GM21529 (cell line): ENCODE measurements around the gene PFKP.
A peak's percentile ranks its signal among the peaks of the same experiment; 100 is the strongest.
"Not testable (repeated sequence)": the region's sequence is repeated elsewhere in the genome, so short reads cannot be mapped to it uniquely, and the experiment has no call there.

Experiments
- ATAC-seq: cut with Tn5 transposase; IDR thresholded peaks from one replicate; pipeline ENCODE4 v1.9.1; 2021; ENCODE audit not compliant: unreplicated experiment

Gene PFKP

GRCh38 chr10:3095373-3096139 is 28.2 kb downstream of the PFKP start:
- ATAC-seq = peak; percentile 75

GRCh38 chr10:3096149-3096548 is 28.8 kb downstream of the PFKP start:
- no peak for ATAC-seq

- no peak for ATAC-seq
These were observed 29.8 kb downstream of the PFKP start for GRCh38 chr10:3097160-3097559.

- no peak for ATAC-seq
These were observed 31.3 kb downstream of the PFKP start for GRCh38 chr10:3098689-3099088.

GRCh38 chr10:3099291-3100092 is 32.1 kb downstream of the PFKP start:
- no peak for ATAC-seq

GRCh38 chr10:3100093-3100792 is 32.9 kb downstream of the PFKP start:
- ATAC-seq = no peak

GRCh38 chr10:3100856-3101640 is 33.7 kb downstream of the PFKP start:
- ATAC-seq = no peak

GRCh38 chr10:3102720-3103427 is 35.5 kb downstream of the PFKP start:
- no peak for ATAC-seq

- no peak for ATAC-seq
These were observed 36.3 kb downstream of the PFKP start for GRCh38 chr10:3103646-3104045.

- no peak for ATAC-seq
These were observed 37.0 kb downstream of the PFKP start for GRCh38 chr10:3104251-3104918.

GRCh38 chr10:3105166-3105565 is 37.8 kb downstream of the PFKP start:
- no peak for ATAC-seq

- ATAC-seq = no peak
These were observed 38.6 kb downstream of the PFKP start for GRCh38 chr10:3105905-3106304.

- not testable (repeated sequence) for ATAC-seq
These were observed 39.0 kb downstream of the PFKP start for GRCh38 chr10:3106328-3106727.

- no peak for ATAC-seq
These were observed 39.6 kb downstream of the PFKP start for GRCh38 chr10:3106928-3107425.

- no peak for ATAC-seq
These were observed 40.1 kb downstream of the PFKP start for GRCh38 chr10:3107426-3107961.

- ATAC-seq = no peak
These were observed 40.7 kb downstream of the PFKP start for GRCh38 chr10:3108033-3108432.

GRCh38 chr10:3108575-3109105 is 41.3 kb downstream of the PFKP start:
- ATAC-seq = no peak

GRCh38 chr10:3109196-3109595 is 41.8 kb downstream of the PFKP start:
- no peak for ATAC-seq

GRCh38 chr10:3109633-3110032 is 42.3 kb downstream of the PFKP start:
- ATAC-seq = no peak
